Activated CD4-positive, CD25-positive, alpha-beta regulatory T cell treated with anti-CD3 and anti-CD28 coated beads, Interleukin-2, amount 50 U/mL, for 72 hours (primary cell): Measurements from ENCODE around the gene ZDHHC14.

Experiments
- DNase-seq: peaks from one replicate; pipeline ENCODE4 v3.0.0; 2021

The ZDHHC14 gene

DNA sequence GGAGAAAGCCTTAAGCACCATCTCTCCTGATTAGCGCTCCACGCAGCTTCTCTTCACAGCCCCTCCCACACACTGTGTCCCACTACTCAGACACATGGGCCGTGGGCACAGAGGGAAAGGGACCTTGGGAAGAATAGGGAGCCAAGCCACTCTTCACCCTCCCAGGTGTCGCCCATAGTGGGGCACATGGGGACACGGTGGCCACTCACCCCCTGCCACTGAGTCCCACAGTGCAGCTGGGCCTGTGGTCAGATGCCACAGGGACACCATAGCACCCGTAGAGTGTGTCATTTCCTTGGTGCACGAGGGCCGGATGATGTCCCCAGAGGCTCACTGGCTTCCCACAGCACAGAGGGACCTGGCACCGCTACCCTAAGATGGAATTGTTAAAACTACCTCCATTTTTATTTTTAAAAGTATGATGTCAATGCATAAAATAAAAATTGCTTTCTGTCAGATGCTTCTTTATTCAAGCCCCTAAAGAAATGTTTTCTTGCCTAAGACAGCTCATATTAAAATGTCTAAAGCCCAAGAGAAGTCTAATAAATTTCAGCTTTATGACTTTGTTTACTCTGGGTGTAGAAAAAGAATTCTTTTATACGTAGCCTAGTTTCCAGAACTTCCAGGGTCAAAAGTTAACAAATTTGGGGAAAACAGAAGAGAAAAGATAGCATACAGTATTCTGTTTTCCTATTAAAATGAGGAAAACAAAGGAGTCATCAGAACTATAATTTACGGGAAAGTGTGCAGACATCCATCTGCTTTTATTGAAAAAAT is 251.0 kb downstream of the ZDHHC14 start:
- DNase-seq, result no peak

DNA sequence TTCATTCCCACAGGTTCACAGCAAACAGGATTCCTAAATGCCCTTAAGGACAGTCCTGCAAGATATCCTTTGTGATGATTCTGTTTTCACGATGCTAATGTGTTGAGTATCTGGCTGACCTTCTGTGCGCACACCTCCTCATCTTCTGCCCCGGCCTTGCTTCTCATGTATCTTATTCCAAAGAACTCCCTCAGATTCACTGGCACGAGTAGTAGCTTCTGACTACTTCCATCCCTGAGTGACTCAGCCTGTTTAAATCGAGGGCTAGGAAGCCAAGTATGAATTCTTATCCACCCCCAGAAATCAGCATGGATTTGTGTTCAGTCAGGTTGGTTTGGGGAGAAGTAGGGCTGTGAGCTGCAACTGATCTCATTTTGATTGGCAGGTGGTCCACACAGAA is 251.8 kb downstream of the ZDHHC14 start:
- no peak for DNase-seq

DNA sequence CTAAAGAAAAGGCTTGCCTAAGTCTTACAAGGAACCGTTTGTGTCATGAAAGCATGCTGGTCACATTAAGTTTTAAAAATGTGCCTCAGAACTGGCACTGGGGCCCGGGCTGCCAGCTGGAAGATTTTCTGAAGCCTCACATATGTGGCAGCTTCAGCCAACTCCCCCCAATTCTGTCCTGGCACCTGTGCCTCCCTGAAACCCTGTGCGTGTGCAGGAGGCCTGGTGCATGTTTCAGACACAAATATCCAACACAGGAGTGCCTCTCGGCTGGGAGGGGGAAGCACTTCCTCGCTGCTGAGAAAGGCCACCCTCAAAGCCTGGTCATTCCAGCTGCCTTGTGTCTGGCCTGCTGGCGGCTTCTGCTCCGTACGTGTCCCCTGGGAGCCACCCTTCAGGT is 253.6 kb downstream of the ZDHHC14 start:
- no peak for DNase-seq

DNA sequence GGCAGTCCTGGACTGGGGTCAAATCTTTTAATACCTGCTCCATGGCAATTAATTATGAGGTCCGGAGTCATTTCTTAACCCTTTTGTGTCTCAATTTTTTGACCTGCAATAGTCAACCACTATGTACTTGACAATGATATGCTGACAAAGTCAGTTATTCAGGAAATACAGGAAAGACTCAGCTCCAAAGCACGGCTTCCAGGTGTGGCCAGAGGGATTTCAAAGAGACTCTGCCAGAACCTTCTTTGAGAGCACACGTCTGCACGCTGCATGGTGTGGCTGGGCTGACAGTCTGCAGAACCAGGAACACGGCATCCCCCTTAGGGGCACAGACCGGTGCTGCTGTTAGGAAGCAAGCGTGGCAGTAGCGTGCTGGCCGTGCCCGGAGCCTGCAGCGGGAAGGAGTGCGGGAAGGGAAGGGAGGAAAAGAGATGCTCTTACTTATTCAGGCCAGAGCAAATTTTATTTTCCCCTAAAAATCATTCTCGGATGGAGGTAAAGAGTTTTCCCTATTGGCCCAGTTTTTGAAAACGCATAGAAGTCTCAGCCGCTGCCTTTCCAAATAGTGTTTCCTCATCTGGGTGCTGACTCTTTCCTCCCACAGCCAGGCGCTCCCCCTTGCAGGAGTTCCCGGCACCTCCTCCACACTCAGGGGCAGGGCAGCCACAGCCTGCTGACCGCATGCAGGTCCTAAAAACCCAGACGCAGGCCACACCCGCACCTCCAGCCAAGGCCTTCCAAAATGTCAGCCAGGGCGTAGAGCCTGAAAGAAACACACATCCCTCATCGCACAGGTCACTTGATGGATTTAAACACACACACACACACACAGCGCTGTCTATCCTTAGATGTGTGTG is 254.6 kb downstream of the ZDHHC14 start:
- no peak for DNase-seq

DNA sequence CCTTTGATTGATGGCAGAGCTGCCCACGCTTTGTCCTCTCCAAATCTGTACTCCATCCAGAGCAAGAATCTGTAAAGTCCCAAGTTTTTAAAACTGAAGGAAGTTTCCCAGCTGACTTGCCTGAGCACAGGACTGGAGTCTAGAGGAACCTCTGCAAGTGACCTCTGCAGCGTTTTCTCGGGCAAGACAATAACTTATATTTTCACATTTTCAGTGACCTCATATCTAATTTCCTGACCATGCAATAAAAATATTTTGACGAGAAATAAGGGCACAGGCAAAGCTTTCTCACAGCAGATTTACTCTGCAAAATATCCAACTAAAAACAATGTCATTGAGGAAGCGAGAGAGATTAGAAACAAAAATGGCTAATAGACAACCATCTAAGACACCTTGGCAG is 256.5 kb downstream of the ZDHHC14 start:
- DNase-seq, result no peak

DNA sequence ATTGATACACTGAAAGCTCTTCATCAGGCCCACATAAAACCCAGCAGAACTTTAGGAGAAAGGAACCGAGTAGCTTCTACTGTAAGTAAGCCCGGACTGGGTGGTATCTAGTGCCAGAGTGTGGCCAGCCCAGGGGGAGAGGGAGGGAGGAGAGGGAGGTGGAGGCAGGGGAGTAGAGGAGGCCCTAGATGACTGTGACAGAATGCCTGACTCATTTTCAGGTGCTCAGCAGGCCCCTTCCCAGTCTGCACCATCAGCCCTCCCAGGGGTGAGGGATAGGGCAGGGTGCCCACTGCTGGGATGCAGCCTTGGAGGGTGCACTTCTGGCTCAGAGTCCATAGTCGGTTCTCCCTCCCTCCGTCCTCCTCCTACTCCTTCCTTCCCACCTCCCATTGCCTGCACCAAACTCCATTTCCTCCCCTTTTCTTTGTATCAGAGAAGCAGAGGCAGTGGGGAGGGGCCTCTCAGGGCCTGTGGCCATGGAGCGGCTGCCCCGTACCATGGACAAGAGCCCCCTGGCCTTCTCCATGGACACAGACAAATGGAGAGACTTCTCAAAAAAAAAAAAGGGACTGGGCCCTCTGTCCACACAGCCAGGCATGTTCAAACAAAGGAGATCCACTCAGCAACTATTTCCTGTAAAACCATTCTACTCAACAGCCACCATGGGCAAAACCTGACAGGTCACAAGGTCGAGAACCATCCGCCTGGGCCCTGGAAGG is 257.1 kb downstream of the ZDHHC14 start:
- DNase-seq, result no peak

DNA sequence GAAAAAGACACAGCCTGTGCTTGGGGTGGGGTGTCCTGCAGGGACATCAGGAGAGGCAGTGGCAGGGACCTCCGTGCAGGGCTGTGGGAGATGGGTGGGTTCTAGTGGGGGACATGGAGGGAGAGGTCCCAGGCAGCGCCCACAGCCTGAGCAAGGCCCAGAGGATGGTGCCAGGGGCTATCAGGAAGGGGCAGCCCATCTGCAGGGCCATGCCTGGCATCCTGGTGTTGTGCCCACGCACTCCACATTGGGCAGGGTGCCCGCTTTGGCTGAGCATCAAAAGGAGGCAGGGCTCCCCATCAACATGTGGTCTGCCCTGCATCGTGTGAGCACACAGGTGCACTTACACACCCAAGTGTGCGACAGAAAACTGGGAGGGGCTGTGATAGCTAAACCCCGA is 257.8 kb downstream of the ZDHHC14 start:
- DNase-seq, result no peak

DNA sequence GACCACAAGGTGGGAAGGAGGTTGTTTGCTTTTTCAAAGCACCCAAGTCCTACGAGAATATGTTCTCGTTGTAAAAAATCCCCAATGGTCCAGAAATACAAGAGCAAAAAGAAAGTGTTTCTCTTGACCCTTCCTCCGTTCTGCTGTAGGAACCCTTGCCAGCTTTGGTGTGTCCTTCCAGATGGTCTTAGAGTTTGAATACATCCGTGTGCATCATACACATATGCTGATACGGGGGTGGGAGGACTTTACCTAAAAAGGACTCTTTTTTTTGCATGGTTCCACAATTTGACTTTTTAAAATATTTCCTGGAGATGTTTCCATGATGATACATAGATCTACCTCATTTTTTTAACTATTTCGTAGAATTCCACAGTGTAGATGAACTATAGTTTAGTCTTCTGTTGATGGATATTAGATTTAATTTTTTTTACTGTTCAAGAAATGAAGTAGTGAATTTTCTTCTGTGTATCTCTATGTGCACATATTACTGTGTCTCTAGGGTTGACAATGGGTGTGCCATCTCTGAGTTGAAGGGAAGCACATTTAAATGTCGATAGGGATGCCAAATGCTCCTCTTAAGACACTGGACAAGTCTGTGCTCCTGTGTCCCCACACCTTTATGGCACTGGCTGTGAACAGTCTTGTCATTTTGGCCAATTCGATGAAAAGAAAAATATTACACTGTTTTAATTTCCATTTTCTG is 259.9 kb downstream of the ZDHHC14 start:
- DNase-seq, result no peak

DNA sequence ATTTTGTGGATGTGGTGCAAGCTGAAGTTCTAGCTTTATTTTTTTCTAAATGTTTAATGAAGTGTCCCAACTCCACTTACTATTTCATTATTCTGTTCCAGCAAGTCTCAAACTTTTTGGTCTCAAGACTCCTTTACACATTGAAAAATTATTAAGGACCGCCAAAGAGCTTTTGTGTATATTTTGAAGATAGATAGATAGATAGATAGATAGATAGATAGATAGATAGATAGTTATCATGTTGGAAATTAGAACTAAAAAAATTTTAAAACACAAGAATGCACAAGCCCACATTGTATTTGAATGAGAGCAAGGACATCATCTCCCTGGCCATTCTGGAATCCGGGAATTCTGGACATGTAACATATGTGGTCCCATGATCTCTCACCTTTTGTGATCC is 260.8 kb downstream of the ZDHHC14 start:
- no peak for DNase-seq

DNA sequence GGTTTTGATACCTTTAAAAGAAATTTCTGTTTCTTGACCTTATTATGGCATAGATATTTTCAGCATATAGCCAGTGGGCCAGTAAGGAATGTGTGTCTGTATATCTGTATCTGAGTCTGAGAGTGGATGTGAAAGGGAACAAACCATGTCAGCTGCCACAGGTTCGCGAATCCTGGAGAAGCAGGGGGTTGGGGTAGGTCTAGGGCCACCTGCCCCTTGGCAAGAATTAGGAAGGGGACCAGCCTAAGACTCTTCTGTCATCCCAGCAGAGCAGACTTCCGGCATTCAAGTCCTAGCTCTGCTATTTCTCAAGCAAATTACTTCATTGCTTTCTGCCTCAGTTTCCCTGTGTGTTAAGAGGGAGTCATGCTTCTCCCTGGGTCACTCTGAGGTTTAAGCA is 261.7 kb downstream of the ZDHHC14 start:
- no peak for DNase-seq

DNA sequence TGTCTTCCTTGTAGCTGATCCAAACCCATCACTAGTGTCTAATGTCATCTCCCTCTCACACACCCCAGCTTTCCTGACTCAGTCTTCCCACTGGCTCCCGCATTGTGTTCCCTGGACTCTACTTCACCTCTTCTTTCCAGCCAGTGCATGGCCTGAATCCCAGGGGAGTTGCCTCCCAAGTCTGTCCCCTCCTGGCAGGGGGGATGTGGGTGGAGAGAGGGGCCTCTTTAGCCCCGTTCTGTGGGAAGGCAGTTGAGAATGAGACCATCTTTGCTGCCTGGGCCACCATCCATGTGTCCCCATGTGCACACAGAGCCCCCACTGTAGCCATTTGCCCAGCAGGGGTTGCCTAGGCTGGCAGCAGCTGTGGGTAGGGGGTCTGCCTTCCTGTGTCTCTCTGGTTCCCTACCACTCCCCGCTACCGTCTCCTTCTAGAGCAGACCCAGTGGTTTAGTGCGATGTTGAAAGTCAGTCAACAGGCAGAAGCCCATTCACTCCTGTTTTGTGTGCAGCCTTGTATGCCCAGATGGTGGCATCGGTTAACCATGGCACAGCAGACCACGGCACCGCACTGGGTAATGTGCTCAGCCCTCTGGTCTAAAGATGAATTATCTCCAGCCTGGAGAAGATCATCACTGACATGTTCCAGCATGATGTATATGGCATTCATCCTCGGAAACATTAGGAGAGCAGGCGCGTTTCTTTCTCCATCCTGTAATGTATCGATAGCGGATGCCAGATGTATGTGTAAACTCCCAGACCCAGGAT is 263.2 kb downstream of the ZDHHC14 start:
- DNase-seq, result no peak

DNA sequence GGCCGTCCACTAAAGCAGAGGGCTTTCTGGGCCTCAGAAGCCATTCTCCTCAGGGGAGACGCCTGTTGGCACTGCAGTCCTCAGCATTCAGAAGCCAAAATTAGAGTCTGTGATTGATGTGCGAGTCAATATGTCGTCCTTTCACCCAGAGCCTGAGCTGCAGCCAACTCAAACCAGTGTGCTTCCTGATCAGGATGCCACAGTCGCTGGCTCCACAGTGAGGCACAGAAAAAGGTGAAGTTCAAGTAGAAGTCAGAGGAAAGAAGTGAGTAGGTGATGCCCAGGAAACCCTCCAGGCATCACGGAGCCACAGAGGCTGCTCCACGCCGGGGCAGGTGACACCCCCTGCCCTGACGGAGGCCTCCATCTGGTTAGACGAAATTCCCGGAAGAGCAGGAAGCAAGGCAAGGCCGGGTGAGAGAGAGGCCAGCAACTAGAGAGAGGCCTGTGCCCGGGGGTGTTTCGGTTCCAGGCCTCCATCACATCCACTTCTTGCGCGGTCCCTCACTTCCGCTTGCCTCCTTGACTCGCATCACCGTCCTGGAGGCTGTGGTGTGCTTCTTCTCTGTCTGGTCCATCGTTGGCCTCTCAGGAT is 264.3 kb downstream of the ZDHHC14 start:
- DNase-seq, result no peak

DNA sequence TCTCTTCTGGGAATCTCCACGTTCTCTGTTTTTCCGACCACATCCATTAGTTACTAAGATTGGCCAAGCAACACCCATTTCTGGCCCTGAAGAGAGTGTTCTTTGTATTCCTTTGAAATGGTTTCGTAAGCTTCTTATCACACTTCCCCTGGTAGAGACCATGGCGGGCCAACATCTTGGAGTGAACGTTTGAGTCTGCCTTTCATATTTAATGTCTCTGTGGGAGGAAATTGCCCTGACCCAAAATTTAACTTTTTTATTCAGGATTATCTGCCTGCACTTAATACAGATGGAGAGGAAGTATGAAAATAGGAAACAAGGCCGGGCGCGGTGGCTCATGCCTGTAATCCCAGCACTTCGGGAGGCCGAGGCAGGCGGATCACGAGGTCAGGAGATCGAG is 265.0 kb downstream of the ZDHHC14 start:
- DNase-seq, result no peak

DNA sequence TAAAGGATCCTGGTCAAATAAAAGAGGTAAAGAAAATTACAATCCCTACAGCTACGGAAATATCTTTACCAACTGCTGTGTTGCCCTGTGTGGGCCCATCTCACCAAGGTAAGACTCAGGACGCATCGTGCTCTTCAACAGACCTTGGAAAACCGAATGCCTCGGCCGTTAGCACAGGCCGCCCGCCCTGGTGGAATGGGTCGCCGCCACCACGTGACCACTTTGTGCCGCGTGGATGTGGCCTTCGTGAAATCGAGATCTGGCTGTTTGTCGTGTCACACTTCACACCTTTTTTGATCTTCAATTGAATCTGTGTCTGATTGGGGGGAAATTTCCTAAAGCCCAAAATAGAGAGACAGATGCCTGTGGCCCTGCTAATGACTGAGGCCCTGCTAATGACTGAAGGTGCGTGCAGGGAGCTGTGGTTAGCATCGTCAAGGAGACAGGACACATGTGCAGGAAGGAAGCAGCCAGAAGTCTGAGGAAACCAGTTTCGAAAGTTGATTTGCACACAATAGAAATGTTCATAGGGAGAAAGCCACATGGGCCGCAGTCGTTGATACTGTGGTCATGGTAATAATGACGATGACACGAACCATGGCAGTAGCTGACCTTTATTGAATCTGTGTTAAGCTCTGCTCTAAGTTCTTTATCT is 266.4 kb downstream of the ZDHHC14 start:
- DNase-seq, result no peak

DNA sequence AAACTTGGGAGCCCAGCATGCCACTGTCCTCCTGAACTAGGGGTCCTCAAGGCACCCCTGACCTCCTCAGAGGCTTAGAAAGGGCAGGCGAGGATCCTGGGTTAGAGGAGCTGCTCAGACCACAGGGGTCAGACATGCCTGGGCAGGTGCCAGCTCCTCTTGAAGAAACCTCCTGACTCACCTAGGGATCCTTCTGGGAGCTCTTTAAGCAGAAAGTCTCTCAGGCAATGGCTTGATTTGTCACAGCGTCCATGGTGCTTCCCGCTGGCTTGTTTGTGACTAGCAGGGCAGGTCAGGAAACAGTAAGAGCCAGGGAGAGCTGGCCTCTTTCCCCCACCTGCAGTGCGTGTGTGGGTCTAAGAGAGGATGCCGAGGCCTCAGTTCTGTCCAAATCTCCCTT is 267.6 kb downstream of the ZDHHC14 start:
- DNase-seq, result no peak

DNA sequence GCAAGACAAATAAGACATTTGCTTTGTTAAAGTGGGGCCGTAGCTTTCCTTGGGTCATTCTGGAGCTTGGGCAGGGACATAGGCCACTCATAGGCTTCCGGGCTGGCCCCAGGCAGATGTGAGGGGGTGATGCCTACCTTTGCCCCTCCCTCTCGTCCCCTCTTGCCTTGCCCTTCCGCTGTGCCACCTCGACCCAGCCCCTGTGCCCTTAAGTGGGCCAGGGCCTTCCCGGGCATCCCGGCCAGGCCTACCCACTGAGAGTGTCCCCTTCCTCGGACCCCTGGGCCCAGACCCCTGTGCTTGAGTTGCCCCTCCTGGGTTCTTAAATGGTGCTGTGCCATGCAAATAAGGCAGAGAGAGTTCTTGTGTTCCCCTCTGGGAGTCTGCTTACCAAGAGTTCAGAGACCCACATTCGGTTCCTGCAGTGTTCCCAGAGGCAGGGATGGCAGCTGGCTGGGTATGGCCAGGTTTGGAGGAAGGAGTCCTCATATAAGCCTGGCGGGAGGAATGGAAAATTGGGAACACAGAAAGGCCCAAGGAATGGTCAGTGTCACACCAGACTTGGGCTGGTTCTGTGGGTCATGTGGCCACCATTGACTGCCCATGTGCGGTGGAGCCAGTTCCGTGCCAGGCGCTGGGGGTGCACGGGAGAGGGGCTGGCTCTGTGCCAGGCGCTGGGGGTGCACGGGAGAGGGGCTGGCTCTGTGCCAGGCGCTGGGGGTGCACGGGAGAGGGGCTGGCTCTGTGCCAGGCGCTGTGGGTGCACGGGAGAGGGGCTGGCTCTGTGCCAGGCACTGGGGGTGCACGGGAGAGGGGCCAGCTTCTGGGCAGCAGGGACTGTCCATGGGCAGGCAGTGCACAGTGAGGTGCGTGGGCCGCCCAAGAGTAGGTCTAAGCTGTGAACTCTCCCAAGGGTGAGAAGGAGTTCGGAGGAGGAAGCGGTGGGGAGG is 268.6 kb downstream of the ZDHHC14 start:
- DNase-seq, result no peak

DNA sequence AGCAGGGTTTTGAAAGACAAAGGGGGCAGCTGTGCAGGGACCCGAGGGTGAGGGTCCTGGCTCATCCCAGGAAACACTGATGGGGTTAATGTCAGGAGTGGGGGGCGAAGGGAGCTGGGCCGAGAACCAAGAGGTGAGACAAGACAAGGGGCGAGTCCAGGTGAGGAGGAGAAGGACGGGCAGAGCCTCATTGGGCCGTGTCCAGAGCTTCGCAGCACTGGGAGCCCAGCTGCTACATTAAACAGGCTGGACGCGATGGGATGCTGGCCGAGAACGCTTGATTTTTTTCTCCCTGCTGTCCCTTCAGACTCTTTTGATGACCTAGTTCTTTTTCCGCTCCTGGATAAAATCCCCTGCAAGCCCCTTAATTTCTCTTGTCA is 269.3 kb downstream of the ZDHHC14 start:
- DNase-seq, result no peak

DNA sequence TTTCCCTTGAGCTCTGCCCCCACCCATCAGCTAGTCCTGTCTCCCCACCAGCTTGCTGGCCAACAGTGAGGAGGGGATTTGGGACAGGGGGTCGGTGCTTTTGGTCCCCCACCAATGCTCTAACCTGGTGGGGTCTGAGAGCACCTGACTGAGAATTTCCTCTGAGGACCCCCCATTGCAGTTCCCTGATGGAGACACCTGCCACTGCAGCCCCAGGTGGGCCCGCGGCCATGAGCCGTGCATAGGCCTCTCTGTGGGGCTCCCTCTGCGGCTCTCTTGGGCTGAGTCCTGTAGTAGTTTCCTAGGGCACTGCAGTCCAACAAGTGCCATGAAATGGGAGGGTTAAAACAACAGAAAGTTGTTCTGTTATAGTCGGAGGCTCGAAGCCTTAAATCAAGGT is 269.8 kb downstream of the ZDHHC14 start:
- no peak for DNase-seq

DNA sequence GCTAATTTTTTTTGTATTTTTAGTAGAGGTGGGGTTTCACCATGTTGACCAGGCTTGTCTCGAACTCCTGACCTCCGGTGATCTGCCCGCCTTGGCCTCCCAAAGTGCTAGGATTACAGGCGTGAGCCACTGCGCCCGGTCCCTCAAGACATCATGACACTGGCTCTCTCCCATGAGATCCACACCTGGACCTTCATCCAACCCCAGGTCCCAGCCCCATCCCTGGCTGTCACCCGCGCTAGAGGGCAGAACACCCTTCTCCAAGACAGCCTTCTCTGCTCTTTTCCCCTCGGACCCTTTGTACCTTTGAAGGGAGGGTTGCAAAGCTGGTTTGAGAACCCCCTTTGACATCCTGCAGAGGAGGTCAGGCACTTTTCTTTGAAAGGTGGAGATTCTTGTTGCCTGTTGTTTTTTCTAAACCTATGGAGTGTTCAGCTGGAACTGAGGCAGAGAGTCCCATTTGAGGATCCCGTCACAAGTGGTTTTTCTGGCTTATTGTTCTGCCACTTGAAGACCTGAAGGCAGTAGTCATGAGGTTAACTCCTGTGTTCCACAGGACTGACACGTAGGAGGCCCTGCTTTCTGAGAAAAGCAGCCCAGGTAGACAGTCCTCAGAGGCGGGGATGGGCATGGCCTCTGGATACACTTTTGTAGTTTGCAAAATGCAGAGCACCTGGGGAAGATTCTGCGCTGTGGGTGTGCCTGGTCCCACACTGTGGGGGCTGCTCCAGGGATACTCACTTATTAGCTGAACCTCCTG is 270.9 kb downstream of the ZDHHC14 start:
- DNase-seq, result no peak
